Measurements from ENCODE around the gene MAN2C1. TPM values are rescaled to one million over a fixed set of nuclear protein-coding genes. Genes with fewer than 3 reads are reported as not detected.

The MAN2C1 gene
- total RNA-seq (100 to 1,000 TPM in 2 of 4 donors, 10 to 100 TPM in 2; 86.5 to 124 (median 106) TPM), polyA plus RNA-seq (10 to 100 TPM; 54.0 to 70.7 (median 63.8) TPM)
- long read RNA-seq, donor 1, transcript MAN2C1-242 (26 exons, 3,177 nt) = minor isoform, 5 of 46 reads
- long read RNA-seq, donor 1, transcript MAN2C1-201 (26 exons, 3,284 nt) = major isoform, 21 of 46 reads
- long read RNA-seq, donor 1, partial matches to known transcripts = 5 of 46 reads
- long read RNA-seq, donor 1, other reads (novel, unspliced or antisense) = 13 of 46 reads
- long read RNA-seq, donor 2, transcript MAN2C1-201 (26 exons, 3,284 nt) = major isoform, 13 of 72 reads
- long read RNA-seq, donor 2, partial matches to known transcripts = 19 of 72 reads
- long read RNA-seq, donor 2, other reads (novel, unspliced or antisense) = 35 of 72 reads

DNA sequence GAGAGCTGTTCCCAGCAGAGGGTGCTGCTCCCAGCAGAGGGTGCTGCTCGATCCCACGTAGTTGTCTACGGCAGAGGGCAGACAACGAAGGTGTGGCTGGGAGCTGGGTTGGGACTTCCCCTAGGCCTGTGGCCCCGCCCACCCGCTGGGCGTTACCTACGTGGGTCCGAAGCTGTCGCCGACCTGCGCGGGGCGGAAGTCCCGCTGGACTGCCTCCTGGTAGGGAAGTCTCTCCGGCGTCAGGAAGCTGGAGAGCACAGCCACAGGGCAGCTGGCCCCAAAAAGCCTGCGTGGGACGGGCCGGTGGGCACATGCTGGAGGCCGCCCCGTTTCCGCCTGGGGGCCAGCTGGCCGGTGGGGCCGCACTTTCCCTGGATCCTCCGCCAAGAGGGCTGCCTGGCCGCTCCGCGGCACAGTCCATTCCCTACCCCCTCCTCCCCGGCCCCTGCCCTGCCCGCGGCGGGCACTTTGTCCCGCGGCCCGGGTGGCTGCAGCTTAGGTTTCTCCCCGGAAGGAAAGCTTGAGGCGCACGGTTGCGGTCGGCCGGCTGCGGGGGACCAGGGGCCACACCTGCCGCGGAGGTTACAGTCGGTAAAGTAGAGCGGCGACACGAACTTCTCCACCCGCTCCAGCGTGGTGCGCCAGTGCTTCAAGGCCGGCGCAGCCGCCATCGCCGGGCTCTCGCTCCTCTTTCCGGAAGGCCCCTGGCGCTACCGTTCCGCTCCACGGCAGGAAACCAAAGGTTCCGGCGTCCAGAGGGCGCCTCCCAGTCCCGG lies at the start of gene MAN2C1:
MAN2C1 (minus strand) TSS at position 695 of the 776 bp plus-strand sequence; CDS start at position 671, 24 bp downstream.
- Histone ChIP-seq H3K27ac (peak within 1 kb of the TSS; percentile 100), H3K4me1 (peaks cover 20% of the 10 kb centered on the region)
- 0 to 1% (median 1%) methylated on average over 64 to 67 of the region's 67 CpGs for WGBS, 3 donors

DNA sequence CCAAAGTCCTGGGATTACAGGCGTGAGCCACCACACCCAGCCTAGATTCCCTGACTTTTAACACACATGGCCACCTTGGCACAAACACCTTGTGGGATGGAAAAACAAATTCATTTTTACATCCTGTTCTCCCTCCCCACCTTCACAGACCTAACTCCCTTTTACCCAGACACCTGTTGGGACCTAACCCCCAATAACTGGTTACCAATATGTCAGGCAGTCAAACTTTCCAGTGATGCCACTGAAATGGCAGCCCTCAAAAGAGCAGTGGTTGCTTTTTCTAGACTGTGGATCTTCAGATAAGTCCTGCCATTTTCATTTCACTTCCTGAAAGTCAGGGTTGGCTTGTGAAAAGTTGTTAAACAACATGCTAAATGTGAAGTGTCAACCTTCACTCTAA lies 48.2 kb upstream of the MAN2C1 start:
- no peak for DNase-seq
- no peak for ATAC-seq
- H3K9me3 ChIP-seq = no peaks in the 10 kb centered on the region
- no peak overlapping the region for H3K27ac ChIP-seq
- peaks cover 6 to 73% of the 10 kb centered on the region in 2 donors for H3K36me3 ChIP-seq (ENCODE audit: insufficient read depth in 1 of 2, low read depth in 1 of 2)
- no peaks in the 10 kb centered on the region for H3K27me3 ChIP-seq (ENCODE audit: insufficient read depth in 3 of 3, low read length in 2 of 3)
- intact Hi-C loops (cut with DNase I) = no loop called here
- no peaks in the 10 kb centered on the region for H3K4me1 ChIP-seq
- 91 to 100% (median 92%) methylated on average over 1 of the region's 1 CpG for whole genome bisulfite sequencing, 3 donors
- H3K4me3 ChIP-seq = no peak overlapping the region
- TF ChIP-seq, protein P1, sequence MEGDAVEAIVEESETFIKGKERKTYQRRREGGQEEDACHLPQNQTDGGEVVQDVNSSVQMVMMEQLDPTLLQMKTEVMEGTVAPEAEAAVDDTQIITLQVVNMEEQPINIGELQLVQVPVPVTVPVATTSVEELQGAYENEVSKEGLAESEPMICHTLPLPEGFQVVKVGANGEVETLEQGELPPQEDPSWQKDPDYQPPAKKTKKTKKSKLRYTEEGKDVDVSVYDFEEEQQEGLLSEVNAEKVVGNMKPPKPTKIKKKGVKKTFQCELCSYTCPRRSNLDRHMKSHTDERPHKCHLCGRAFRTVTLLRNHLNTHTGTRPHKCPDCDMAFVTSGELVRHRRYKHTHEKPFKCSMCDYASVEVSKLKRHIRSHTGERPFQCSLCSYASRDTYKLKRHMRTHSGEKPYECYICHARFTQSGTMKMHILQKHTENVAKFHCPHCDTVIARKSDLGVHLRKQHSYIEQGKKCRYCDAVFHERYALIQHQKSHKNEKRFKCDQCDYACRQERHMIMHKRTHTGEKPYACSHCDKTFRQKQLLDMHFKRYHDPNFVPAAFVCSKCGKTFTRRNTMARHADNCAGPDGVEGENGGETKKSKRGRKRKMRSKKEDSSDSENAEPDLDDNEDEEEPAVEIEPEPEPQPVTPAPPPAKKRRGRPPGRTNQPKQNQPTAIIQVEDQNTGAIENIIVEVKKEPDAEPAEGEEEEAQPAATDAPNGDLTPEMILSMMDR (IDR thresholded peaks at IDR 0.05) = no peak

More for the DNA sequence above, at the start of gene MAN2C1:
- ATAC-seq = peak; percentile 96 to 97 (median 96)
- DNase-seq = peak; percentile 94 to 98
- Histone ChIP-seq H3K4me3 (peak within 1 kb of the TSS; percentile 99), H3K27me3 (ENCODE audit: insufficient read depth in 3 of 3, low read length in 2 of 3) (no peaks in the 10 kb centered on the region), H3K36me3 (ENCODE audit: insufficient read depth in 1 of 2, low read depth in 1 of 2) (peaks cover 7 to 68% of the 10 kb centered on the region in 2 donors), H3K9me3 (no peaks in the 10 kb centered on the region)
- intact Hi-C loops (cut with DNase I) = loop anchor here (2.0 to 10.0 kb wide), 5 partner anchors 83 to 435 kb away; partner anchors contain the start of genes SIN3A (in 2 of the 2) and SNUPN (in 1 of the 2)
- TF ChIP-seq, protein P1 (IDR thresholded peaks at IDR 0.05) = peak; percentile 73

DNA sequence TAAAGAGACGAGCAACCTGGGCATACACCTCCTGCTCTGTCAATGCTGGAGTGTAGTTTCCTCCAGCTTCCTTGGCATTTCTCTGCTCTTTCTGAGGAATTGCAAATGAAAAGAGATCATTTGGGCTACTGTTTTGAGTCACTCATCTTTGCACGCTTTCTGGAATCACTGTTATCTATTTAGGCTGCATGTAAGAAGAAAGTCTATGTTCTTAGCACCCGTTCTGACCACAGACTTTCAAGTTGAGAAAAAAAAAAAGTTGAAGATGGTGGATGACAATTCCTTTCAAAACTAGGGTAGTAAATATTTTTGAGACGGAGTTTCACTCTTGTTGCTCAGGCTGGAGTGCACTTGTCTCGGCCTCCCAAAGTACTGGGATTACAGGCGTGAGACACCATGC lies 41.8 kb upstream of the MAN2C1 start:
- WGBS, 3 donors = 92 to 95% (median 95%) methylated on average over 6 of the region's 6 CpGs
- peaks cover 24 to 89% of the 10 kb centered on the region in 2 donors for H3K36me3 ChIP-seq (ENCODE audit: insufficient read depth in 1 of 2, low read depth in 1 of 2)
- no peak overlapping the region for H3K4me3 ChIP-seq
- no peaks in the 10 kb centered on the region for H3K4me1 ChIP-seq
- no peaks in the 10 kb centered on the region for H3K27me3 ChIP-seq (ENCODE audit: insufficient read depth in 3 of 3, low read length in 2 of 3)
- intact Hi-C loops (cut with DNase I) = no loop called here
- ATAC-seq (no peak), DNase-seq (no peak)
- no peaks in the 10 kb centered on the region for H3K9me3 ChIP-seq
- no peak overlapping the region for H3K27ac ChIP-seq
- TF ChIP-seq, protein P1 (IDR thresholded peaks at IDR 0.05) = no peak

DNA sequence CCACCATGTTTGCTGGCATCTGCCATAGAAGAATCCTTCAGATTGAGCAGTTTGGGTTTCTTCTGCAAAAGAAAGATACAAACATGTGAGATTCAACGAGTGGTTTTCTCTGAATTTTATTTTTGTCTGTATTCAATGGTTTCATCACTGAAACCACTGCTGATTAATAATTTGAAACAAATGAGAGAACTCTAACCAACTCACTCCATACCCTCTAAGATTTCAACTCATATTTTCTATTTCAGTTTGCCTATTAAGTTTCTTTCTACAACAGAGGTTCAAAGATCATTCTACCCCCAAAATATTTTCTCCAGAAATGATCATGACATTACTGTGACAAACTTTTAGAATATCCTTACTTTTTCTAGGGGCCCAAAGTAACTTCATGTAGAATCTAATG lies 38.7 kb upstream of the MAN2C1 start:
- DNase-seq = no peak
- no peak for ATAC-seq
- 92 to 98% (median 93%) methylated on average over 1 of the region's 1 CpG for WGBS, 3 donors
- Histone ChIP-seq H3K36me3 (ENCODE audit: insufficient read depth in 1 of 2, low read depth in 1 of 2) (peaks cover 21 to 98% of the 10 kb centered on the region in 2 donors), H3K27ac (no peak overlapping the region), H3K4me1 (no peaks in the 10 kb centered on the region), H3K9me3 (no peaks in the 10 kb centered on the region), H3K4me3 (no peak overlapping the region), H3K27me3 (ENCODE audit: insufficient read depth in 3 of 3, low read length in 2 of 3) (no peaks in the 10 kb centered on the region)
- intact Hi-C loops (cut with DNase I) = loop anchor here in 1 of 2 donors (5.0 kb wide), 1 partner anchor 35 kb away; no protein-coding TSS in a partner anchor
- TF ChIP-seq, protein P1 (IDR thresholded peaks at IDR 0.05) = no peak
